GM18505 (cell line): ENCODE data around the gene SPATA6.
"Not testable (repeated sequence)": the region's sequence is repeated elsewhere in the genome, so short reads cannot be mapped to it uniquely, and the experiment has no call there.

Experiments used
- ATAC-seq: cut with Tn5 transposase; IDR thresholded peaks from one replicate; pipeline ENCODE4 v1.9.1; 2021; ENCODE audit not compliant: unreplicated experiment
- POLR2A ChIP-seq: IDR thresholded peaks from 4 replicates; pipeline ENCODE4 v1.6.1; 2011; ENCODE audit warnings: borderline replicate concordance; ENCODE audit not compliant: insufficient read depth, insufficient read length; ENCODE audit errors: extremely low read depth

SPATA6 gene

DNA sequence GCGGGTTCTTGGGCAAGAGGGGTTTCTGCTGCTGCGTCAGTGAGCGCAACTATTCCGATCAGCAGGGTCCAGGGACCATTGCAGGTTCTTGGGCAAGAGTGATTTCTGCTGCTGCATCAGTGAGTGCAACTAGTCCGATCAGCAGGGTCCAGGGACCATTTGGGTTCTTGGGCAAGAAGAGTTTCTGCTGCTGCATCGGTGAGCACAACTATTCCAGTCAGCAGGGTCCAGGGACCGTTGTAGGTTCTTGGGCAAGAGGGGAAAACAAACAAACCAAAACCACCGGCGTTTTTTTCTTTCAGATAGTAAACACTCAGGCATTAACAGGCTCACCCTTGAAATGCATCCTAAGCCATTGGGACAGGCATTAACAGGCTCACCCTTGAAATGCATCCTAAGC, 32.6 kb downstream of the SPATA6 start:
- no peak for TF ChIP-seq POLR2A
- ATAC-seq: no peak

DNA sequence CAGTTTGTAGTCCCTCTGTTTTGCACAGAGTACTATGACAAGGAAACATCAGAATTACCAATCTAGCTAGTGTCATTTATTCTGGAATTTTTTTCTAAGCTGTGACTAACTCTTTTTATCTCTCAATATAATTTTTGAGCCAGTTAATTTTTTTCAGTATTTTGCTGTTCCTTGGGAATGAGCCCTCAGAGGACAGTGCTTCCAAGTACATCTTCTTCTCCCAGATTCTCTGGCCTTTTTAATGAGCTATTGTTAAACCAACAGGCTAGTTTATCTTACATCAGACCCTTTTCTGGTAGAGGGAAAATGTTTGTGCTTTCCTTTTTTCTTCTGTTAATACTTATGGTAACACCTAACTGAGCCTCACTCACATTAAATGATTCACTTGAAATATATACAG, 34.6 kb downstream of the SPATA6 start:
- not testable (repeated sequence) for ATAC-seq

DNA sequence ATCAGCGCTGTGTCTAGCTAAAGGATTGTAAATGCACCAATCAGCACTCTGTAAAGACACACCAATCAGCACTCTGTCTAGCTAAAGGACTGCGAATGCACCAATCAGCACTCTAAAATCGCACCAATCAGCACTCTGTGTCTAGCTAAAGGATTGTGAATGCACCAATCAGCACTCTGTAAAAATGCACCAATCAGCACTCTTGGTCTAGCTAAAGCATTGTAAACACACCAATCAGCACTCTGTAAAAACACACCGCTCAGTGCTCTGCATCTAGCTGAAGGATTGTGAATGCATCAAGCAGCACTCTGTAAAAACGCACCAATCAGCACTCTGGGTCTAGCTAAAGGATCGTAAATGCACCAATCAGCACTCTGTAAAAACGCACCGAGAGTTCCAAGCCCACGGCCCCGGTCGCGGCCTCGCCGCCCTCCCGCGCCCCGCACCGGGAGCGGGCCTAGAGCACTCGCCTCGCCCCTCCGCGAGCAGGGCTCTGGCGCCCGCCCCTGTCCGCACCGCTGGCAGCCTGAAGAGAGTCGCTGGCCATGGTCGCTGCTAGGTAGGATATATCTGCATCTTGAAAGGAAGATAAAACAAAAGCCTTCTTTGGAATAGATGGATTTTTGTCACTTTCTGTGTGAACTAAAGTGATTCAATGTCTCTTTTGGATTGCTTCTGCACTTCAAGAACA, 36.5 kb downstream of the SPATA6 start:
- ATAC-seq: not testable (repeated sequence)

DNA sequence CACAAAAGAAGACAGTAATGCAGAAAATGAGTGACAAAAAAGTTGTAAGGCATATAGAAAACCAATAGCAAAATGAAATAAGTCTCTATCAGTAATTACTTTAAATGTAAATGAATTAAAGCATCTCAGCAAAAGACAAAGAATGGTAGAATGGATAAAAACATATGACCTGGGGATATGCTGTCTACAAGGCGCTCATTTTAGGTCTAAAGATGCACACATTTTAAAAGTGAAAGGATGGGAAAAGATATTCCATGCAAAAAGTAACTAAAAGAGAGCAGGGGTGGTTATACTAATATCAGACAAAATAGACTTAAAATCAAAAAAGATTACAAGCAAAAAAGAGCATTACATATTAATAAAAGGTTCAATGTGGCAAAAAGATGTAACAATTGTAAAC, 41.2 kb downstream of the SPATA6 start:
- ATAC-seq: no peak
- TF ChIP-seq POLR2A: no peak

DNA sequence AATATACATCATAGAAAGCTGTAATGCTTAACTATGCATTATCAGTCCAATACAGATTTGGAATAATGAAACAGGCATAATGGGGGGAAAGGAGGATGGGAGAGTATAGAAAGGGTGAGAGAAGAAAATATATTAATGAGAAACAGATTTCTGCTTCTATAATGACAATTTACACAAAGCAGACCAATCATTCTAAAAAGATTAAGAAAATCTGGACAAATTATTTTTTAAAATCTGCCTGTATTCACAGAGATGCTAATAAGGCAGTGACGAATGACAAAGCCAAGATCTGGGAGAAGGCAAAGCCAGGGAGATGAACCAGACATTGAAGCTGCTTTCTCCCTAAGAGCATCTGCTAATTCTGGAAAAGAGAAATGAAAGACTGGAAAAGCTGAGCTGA, 50.0 kb downstream of the SPATA6 start:
- TF ChIP-seq POLR2A: no peak

DNA sequence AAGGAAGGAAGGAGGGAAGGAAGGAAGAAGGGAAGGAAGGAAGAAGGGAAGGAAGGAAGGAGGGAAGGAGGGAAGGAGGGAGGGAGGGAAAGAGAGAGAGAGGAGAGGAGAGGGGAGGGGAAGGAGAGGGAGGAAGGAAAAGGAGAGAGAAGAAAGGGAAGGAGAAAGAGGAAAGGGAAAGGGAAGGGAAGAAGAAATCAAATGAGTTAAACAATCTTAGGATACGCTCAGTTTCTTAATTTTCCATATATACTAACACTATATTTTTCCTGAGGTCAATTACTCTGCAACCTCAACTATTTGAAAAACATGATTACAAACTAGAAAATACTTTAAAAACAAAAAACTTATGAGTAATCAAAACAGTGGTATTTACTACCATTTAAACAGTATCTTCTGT, 53.3 kb downstream of the SPATA6 start:
- TF ChIP-seq POLR2A: no peak

More for the DNA sequence above, 50.0 kb downstream of the SPATA6 start:
- ATAC-seq: no peak

DNA sequence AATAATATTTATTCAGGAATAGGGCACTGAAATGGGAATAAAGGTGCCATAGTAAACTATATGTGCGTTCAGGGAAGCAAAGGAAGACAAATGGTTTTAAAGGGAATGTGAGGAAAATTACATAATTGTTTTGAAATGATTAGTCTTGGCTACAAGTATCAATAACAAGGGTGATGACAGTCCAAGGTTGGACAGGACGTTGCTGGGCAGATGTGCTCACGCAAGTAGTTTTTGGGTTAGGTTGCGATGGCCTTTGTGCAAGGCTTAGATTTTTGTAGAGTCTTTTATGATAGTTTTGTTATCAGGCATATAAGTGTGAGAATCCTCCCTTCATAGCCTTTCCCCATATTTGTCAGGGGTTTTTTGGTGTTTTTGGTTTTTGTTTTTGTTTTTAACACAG, 57.0 kb downstream of the SPATA6 start:
- no peak for TF ChIP-seq POLR2A
- no peak for ATAC-seq

More for the DNA sequence above, 53.3 kb downstream of the SPATA6 start:
- ATAC-seq: no peak

DNA sequence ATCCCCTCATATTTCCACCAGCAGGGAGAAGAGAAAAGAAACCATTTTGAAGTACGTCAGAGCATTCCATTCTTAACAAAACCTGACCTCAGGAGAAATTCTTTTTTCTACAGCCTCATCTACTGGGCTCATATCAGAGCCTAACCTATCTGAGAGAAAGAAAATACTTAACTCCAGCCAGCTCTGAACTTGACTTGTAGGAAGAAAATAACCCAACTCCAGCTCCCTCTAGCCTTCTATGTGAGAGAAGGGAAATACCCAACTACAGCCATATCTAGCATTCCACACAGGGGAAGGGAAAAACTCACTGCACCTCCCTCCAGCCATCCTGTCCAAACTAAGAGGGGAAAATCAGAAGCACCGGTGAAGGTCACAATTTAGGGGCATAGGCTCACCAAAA, 57.7 kb downstream of the SPATA6 start:
- TF ChIP-seq POLR2A: no peak
- ATAC-seq: no peak

DNA sequence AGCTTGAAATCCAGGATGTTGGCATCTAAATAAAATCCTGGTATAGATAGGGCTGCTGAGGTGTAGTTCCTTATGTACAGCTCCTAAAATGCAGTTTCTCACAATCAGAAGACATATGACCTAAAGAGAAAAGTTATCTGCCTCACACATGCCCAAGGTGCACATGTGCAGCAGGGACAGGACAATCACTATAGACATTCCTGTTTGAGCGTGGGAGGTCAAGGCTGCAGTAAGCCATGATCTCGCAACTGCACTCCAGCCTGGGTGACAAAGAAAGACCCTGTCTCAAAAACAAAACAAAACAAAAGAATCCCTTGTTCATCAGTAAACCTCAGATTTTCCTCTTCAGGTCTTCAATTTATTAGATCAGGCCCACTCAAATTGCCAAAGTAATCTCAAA, 66.1 kb downstream of the SPATA6 start:
- no peak for TF ChIP-seq POLR2A
- ATAC-seq: no peak

DNA sequence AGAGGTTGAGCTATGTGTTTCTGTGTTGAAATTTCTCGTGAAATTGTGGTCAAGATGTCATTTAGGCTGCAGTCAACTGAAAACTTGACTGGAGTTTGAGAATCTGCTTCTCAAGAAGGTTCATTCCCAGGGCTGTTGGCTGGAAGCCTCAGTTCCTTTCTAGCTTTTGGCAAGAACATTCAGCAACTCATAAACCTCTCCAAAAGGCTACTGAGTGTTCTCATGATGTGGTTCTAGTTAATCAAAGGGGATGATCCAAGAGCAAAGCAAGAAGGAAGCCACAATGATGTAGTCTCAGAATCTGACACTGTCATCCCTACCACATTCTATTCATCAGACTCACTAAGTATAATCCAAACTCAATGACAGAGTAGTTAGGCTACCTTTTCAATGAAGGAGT, 66.6 kb downstream of the SPATA6 start:
- TF ChIP-seq POLR2A: no peak
- ATAC-seq: no peak

DNA sequence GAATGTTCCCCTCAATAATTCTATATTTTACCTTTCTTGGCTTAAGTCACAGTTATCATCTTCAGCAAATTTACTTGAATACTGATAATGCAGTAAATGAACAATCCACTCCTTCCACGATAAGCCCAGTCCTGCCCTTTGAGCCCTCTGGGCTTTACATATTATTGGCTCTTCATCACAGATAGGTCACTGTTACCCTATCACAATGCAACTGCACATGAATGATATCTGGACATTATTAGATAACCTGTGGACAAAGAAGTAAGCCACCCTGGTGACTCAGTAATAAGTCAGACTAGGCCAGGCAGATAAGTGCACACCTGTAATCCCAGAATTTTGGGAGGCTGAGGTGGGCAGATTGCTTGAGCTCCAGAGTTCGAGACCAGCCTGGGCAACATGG, 69.4 kb downstream of the SPATA6 start:
- no peak for TF ChIP-seq POLR2A
- ATAC-seq: no peak

DNA sequence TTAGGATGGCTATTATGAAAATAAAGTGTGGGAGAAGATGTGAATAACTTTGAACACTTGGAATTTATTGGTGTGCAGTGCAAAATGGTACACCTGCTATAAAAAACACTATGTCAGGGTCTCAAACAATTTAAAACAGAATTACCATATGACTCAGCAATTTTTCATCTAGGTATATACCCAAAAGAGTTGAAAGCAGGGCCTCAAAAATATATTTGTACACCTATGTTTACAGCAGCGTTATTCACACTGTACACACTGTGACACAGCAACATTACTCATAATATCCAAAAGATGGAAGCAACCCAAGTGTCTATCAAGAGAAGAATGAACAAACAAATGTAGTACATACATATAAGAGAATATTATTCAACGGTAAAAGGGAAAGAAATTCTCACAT, 75.8 kb downstream of the SPATA6 start:
- no peak for ATAC-seq
- no peak for TF ChIP-seq POLR2A

DNA sequence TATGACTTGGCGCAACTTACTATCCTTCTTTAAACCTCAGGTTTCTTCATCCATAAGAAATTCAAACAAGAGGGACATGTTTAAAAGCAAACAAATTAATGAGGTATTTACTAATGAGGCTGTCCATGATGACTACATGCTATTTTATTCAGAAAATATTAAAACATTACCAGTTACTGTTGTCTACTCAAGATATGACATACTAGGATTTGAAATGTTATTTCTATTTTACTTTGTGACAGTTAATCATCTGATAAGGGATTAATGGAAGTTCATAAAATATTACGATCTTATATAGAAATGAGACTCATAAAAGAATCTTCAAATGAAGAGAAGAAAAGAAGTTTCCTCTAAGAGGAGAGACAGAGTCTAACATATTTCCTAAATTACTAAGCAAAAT, 80.1 kb downstream of the SPATA6 start:
- no peak for ATAC-seq
- TF ChIP-seq POLR2A: no peak

DNA sequence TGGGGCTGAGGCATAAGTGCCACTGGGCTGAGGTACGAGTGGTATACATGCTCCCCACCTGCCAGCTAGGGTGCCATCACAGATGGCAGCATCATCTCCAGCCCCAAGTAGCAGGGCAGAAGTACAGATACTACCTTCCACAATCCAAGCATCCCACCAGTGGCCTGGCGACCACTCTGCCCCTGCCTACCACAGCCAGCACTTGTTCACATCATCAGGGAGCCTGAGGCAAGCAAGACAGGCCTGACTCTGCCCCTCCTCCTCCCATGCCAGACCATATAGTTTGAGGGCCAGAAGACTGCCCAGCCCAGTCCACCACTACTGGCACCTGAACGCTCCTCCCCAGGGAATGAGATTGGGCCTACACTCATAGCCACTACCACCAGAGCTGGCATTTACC, 84.6 kb downstream of the SPATA6 start:
- ATAC-seq: no peak
- no peak for TF ChIP-seq POLR2A

DNA sequence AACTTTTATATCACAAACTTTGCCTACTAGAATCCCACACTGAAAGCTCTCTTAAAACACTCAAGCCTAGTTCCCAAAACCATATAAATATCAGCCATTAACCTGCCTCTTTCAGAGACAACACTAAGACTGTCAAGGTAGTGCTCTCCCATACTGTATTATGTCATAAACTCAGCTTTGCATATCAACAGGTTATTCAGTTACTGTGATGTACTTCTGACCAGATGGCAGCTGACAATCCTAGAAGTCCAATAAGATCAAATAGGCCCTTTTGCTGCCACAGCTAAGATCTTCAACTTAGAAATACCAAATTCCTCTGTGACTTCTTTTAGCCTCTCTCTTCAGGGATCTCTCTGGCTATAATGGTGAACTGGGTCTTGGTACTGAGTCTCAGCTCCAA, 97.2 kb downstream of the SPATA6 start:
- no peak for ATAC-seq
- TF ChIP-seq POLR2A: no peak

DNA sequence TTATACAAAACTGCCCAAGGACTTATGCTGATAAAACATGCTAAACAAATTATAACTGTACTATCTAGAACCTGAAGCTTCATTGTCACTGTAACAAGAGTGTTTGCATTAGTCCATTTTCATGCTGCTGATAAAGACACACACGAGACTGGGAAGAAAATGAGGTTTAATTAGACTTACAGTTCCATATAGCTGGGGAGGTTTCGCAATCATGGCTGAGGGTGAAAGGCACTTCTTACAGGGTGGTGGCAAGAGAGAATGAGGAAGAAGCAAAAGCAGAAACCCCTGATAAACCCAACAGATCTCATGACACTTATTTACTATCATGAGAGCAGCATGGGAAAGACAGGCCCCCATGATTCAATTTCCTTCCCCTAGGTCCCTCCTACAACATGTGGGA, 100.4 kb downstream of the SPATA6 start:
- ATAC-seq: no peak
- TF ChIP-seq POLR2A: no peak

DNA sequence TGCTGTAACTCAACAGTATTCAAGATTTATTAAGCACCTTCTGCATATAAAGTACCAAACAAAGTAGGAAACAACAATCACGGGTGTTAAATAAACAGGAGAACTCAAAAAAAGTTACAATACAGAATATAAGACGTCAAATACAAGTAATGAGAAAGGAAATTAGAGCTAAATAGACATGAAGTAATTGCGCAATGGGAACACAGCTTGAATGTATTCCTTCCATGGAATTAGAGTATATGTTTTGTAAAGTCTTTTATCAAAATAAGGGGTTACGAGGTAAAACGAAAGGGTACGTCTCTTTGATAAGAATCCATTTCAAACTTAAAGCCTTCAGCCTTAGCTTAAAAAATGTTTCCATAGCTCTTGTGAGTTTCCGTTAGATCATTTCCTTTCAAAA, 109.1 kb downstream of the SPATA6 start:
- no peak for TF ChIP-seq POLR2A
- ATAC-seq: no peak
